Peyer's patch (tissue), 4 donors: Measurements from ENCODE around the gene COL27A1.

ENCODE experiments used
- CTCF ChIP-seq, 6 experiments: fragments of 450-650 bp in 4 of 6; fragments of 200-600 bp in 2 of 6; sonication (generic) in 1 of 6; IDR thresholded peaks; one replicate each; pipeline ENCODE4 v1.5.1; 2017 to 2019; ENCODE audit warnings: antibody characterized with exemption in 6 of 6, mild to moderate bottlenecking in 3 of 6, moderate library complexity in 1 of 6
- POLR2A ChIP-seq, 2 donors: fragments of 450-650 bp; IDR thresholded peaks; one replicate each; pipeline ENCODE4 v1.5.1; 2017; ENCODE audit warnings: antibody characterized with exemption in 2 of 2, mild to moderate bottlenecking in 2 of 2, moderate library complexity in 2 of 2

GRCh38 chr9:114186605-114187289 lies 31.4 kb downstream of the COL27A1 start:
- TF ChIP-seq CTCF (IDR thresholded peaks at IDR 0.05) = no peak
- TF ChIP-seq POLR2A (IDR thresholded peaks at IDR 0.05) = no peak
